Lower leg skin (tissue), 3 donors: ENCODE results near the gene CDC42BPG.
"Not testable (repeated sequence)": the region's sequence is repeated elsewhere in the genome, so short reads cannot be mapped to it uniquely, and the experiment has no call there.

Experiments
- CTCF ChIP-seq, 3 donors: fragments of 450-650 bp; IDR thresholded peaks; one replicate each; pipeline ENCODE4 v1.5.1; 2016; ENCODE audit warnings: antibody characterized with exemption in 3 of 3, mild to moderate bottlenecking in 3 of 3, moderate library complexity in 2 of 3
- POLR2A ChIP-seq, 2 donors: fragments of 450-650 bp; IDR thresholded peaks; one replicate each; pipeline ENCODE4 v1.6.1; 2016 to 2017; ENCODE audit warnings: antibody characterized with exemption in 2 of 2, mild to moderate bottlenecking in 1 of 2, moderate library complexity in 1 of 2

- TF ChIP-seq CTCF, POLR2A (IDR thresholded peaks at IDR 0.05): not testable (repeated sequence)
Measured at GRCh38 chr11:64815433-64815832, 29.0 kb downstream of the CDC42BPG start.
